Activated naive CD8-positive, alpha-beta T cell treated with anti-CD3 and anti-CD28 coated beads, Interleukin-2, amount 50 U/mL, for 24 hours (primary cell): ENCODE data around the gene ADAMTS17.

ENCODE experiments used
- ATAC-seq: fragments of 150-1000 bp; cut with Tn5 transposase; one replicate; pipeline ENCODE4 v1.10.0; 2021
- DNase-seq: peaks from one replicate; pipeline ENCODE4 v3.0.0; 2021
- H3K27ac Mint-ChIP-seq: one replicate; pipeline ENCODE4 v1.8.0; 2021; ENCODE audit warnings: mild to moderate bottlenecking, mixed read lengths
- H3K27me3 Mint-ChIP-seq: one replicate; pipeline ENCODE4 v1.8.0; 2021; ENCODE audit warnings: mixed read lengths
- H3K36me3 Mint-ChIP-seq: one replicate; pipeline ENCODE4 v1.8.0; 2021; ENCODE audit warnings: low read depth, mixed read lengths
- H3K4me1 Mint-ChIP-seq: one replicate; pipeline ENCODE4 v1.8.0; 2021; ENCODE audit warnings: mixed read lengths
- H3K4me3 Mint-ChIP-seq: one replicate; pipeline ENCODE4 v1.8.0; 2021; ENCODE audit warnings: mild to moderate bottlenecking, moderate library complexity, mixed read lengths
- H3K9me3 Mint-ChIP-seq: one replicate; pipeline ENCODE4 v1.8.0; 2021; ENCODE audit warnings: mixed read lengths

The ADAMTS17 gene

GRCh38 chr15:100120111-100120510 lies 221.7 kb downstream of the ADAMTS17 start:
- ATAC-seq (no peak), DNase-seq (no peak)
- no peaks in the 10 kb centered on the region for H3K27me3 Mint-ChIP-seq
- H3K27ac Mint-ChIP-seq, result no peak overlapping the region
- peaks cover 32% of the 10 kb centered on the region for H3K9me3 Mint-ChIP-seq
- H3K36me3 Mint-ChIP-seq, result peaks cover 21% of the 10 kb centered on the region
- H3K4me1 Mint-ChIP-seq, result no peaks in the 10 kb centered on the region
- H3K4me3 Mint-ChIP-seq, result no peak overlapping the region

GRCh38 chr15:100118546-100118945 lies 223.2 kb downstream of the ADAMTS17 start:
- Mint-ChIP-seq H3K27ac (no peak overlapping the region), H3K27me3 (no peaks in the 10 kb centered on the region), H3K36me3 (peaks cover 21% of the 10 kb centered on the region), H3K4me1 (peaks cover 7% of the 10 kb centered on the region), H3K4me3 (no peak overlapping the region), H3K9me3 (peaks cover 32% of the 10 kb centered on the region)
- DNase-seq (no peak), ATAC-seq (no peak)

- no peak for ATAC-seq
- peaks cover 14% of the 10 kb centered on the region for H3K36me3 Mint-ChIP-seq
- no peaks in the 10 kb centered on the region for H3K27me3 Mint-ChIP-seq
- no peak for DNase-seq
- H3K27ac Mint-ChIP-seq, result no peak overlapping the region
- peaks cover 25% of the 10 kb centered on the region for H3K9me3 Mint-ChIP-seq
- H3K4me1 Mint-ChIP-seq, result peaks cover 20% of the 10 kb centered on the region
- H3K4me3 Mint-ChIP-seq, result no peak overlapping the region
Observed at GRCh38 chr15:100116416-100117190, 225.2 kb downstream of the ADAMTS17 start.

GRCh38 chr15:100115711-100116090 lies 226.1 kb downstream of the ADAMTS17 start:
- Mint-ChIP-seq H3K27ac (no peak overlapping the region), H3K9me3 (peaks cover 16% of the 10 kb centered on the region), H3K27me3 (no peaks in the 10 kb centered on the region), H3K36me3 (peaks cover 6% of the 10 kb centered on the region), H3K4me1 (peaks cover 29% of the 10 kb centered on the region), H3K4me3 (no peak overlapping the region)
- no peak for ATAC-seq
- no peak for DNase-seq

- DNase-seq (no peak), ATAC-seq (no peak)
- Mint-ChIP-seq H3K9me3 (peaks cover 11% of the 10 kb centered on the region), H3K27me3 (no peaks in the 10 kb centered on the region), H3K4me1 (peaks cover 34% of the 10 kb centered on the region), H3K27ac (no peak overlapping the region), H3K4me3 (no peak overlapping the region), H3K36me3 (peaks cover 3% of the 10 kb centered on the region)
Observed at GRCh38 chr15:100115066-100115710, 226.6 kb downstream of the ADAMTS17 start.

- H3K9me3 Mint-ChIP-seq, result peaks cover 6% of the 10 kb centered on the region
- DNase-seq, result no peak
- H3K27ac Mint-ChIP-seq, result no peak overlapping the region
- no peaks in the 10 kb centered on the region for H3K27me3 Mint-ChIP-seq
- ATAC-seq, result no peak
- H3K36me3 Mint-ChIP-seq, result peaks cover under 1% of the 10 kb centered on the region
- H3K4me3 Mint-ChIP-seq, result no peak overlapping the region
- peaks cover 36% of the 10 kb centered on the region for H3K4me1 Mint-ChIP-seq
Observed at GRCh38 chr15:100114571-100114970, 227.2 kb downstream of the ADAMTS17 start.

GRCh38 chr15:100114100-100114499 lies 227.7 kb downstream of the ADAMTS17 start:
- H3K4me3 Mint-ChIP-seq, result no peak overlapping the region
- no peak overlapping the region for H3K27ac Mint-ChIP-seq
- H3K4me1 Mint-ChIP-seq, result peaks cover 36% of the 10 kb centered on the region
- H3K9me3 Mint-ChIP-seq, result peaks cover 6% of the 10 kb centered on the region
- no peaks in the 10 kb centered on the region for H3K27me3 Mint-ChIP-seq
- DNase-seq (no peak), ATAC-seq (no peak)
- H3K36me3 Mint-ChIP-seq, result no peaks in the 10 kb centered on the region

- Mint-ChIP-seq H3K4me3 (no peak overlapping the region), H3K36me3 (no peaks in the 10 kb centered on the region), H3K27me3 (no peaks in the 10 kb centered on the region), H3K9me3 (peaks cover under 1% of the 10 kb centered on the region), H3K4me1 (peaks cover 36% of the 10 kb centered on the region), H3K27ac (no peak overlapping the region)
- ATAC-seq (no peak), DNase-seq (no peak)
Observed at GRCh38 chr15:100113351-100114080, 228.3 kb downstream of the ADAMTS17 start.

- ATAC-seq, result no peak
- Mint-ChIP-seq H3K9me3 (no peaks in the 10 kb centered on the region), H3K27me3 (no peaks in the 10 kb centered on the region), H3K4me3 (no peak overlapping the region), H3K36me3 (no peaks in the 10 kb centered on the region), H3K27ac (peak overlapping the region; percentile 98), H3K4me1 (peaks cover 36% of the 10 kb centered on the region)
- DNase-seq, result no peak
Observed at GRCh38 chr15:100112636-100113305, 229.0 kb downstream of the ADAMTS17 start.

- no peaks in the 10 kb centered on the region for H3K9me3 Mint-ChIP-seq
- H3K36me3 Mint-ChIP-seq, result no peaks in the 10 kb centered on the region
- DNase-seq (no peak), ATAC-seq (no peak)
- H3K4me1 Mint-ChIP-seq, result peaks cover 36% of the 10 kb centered on the region
- peak overlapping the region; percentile 98 for H3K27ac Mint-ChIP-seq
- no peak overlapping the region for H3K4me3 Mint-ChIP-seq
- H3K27me3 Mint-ChIP-seq, result no peaks in the 10 kb centered on the region
Observed at GRCh38 chr15:100112061-100112420, 229.7 kb downstream of the ADAMTS17 start.

GRCh38 chr15:100111125-100112060 lies 230.4 kb downstream of the ADAMTS17 start:
- Mint-ChIP-seq H3K4me3 (peak overlapping the region; percentile 43), H3K27me3 (no peaks in the 10 kb centered on the region), H3K27ac (peak overlapping the region; percentile 98), H3K4me1 (peaks cover 36% of the 10 kb centered on the region), H3K36me3 (no peaks in the 10 kb centered on the region), H3K9me3 (no peaks in the 10 kb centered on the region)
- peak; percentile 60 for DNase-seq
- ATAC-seq, result peak; percentile 93

- Mint-ChIP-seq H3K9me3 (no peaks in the 10 kb centered on the region), H3K4me1 (peaks cover 34% of the 10 kb centered on the region), H3K27me3 (no peaks in the 10 kb centered on the region), H3K36me3 (no peaks in the 10 kb centered on the region), H3K27ac (no peak overlapping the region), H3K4me3 (no peak overlapping the region)
- DNase-seq, result no peak
- no peak for ATAC-seq
Observed at GRCh38 chr15:100109486-100110035, 232.2 kb downstream of the ADAMTS17 start.

GRCh38 chr15:100108846-100109245 lies 232.9 kb downstream of the ADAMTS17 start:
- no peaks in the 10 kb centered on the region for H3K36me3 Mint-ChIP-seq
- peaks cover 29% of the 10 kb centered on the region for H3K4me1 Mint-ChIP-seq
- ATAC-seq (no peak), DNase-seq (no peak)
- H3K27ac Mint-ChIP-seq, result no peak overlapping the region
- no peaks in the 10 kb centered on the region for H3K9me3 Mint-ChIP-seq
- H3K4me3 Mint-ChIP-seq, result no peak overlapping the region
- H3K27me3 Mint-ChIP-seq, result no peaks in the 10 kb centered on the region
